ENCODE results near the gene PLB1.
A peak's percentile ranks its signal among the peaks of the same experiment; 100 is the strongest.

The PLB1 gene

GRCh38 chr2:28452534-28453081 is 43.3 kb upstream of the PLB1 start:
- Histone ChIP-seq H2AFZ (ENCODE audit: low read length) (no peak overlapping the region), H3K27me3 (ENCODE audit: insufficient read depth, low read length, poor library complexity, severe bottlenecking) (no peaks in the 10 kb centered on the region), H3K9me3 (ENCODE audit: insufficient read depth, low read depth, low read length) (no peaks in the 10 kb centered on the region), H3K9me2 (replicated peaks; ENCODE audit: low read depth, low read length) (no peaks in the 10 kb centered on the region), H3K4me1 (ENCODE audit: insufficient read depth, low read length, poor library complexity, severe bottlenecking) (peaks cover 6% of the 10 kb centered on the region), H4K20me1 (ENCODE audit: insufficient read depth, low read length, poor library complexity, severe bottlenecking) (no peaks in the 10 kb centered on the region), H3K79me2 (ENCODE audit: insufficient read depth, low read length) (no peaks in the 10 kb centered on the region), H3K36me3 (ENCODE audit: insufficient read depth, low read length) (no peaks in the 10 kb centered on the region), H3K4me2 (ENCODE audit: low read depth, low read length, poor library complexity, severe bottlenecking) (no peak overlapping the region), H3F3A (ENCODE audit: low read depth) (no peaks in the 10 kb centered on the region), H3K4me3 (ENCODE audit: low read length, poor library complexity, severe bottlenecking) (no peak overlapping the region), H3K9ac (ENCODE audit: low read depth, low read length, poor library complexity, severe bottlenecking) (no peak overlapping the region)
- TF ChIP-seq CTCF (conservative IDR thresholded peaks at IDR 0.05; ENCODE audit: low read length): peak; percentile 97
- TF ChIP-seq EZH2phosphoT487 (IDR thresholded peaks at IDR 0.05; ENCODE audit: borderline replicate concordance): no peak

GRCh38 chr2:28453396-28453795 is 42.5 kb upstream of the PLB1 start:
- Histone ChIP-seq H4K20me1 (ENCODE audit: insufficient read depth, low read length, poor library complexity, severe bottlenecking) (no peaks in the 10 kb centered on the region), H3K9me2 (replicated peaks; ENCODE audit: low read depth, low read length) (no peaks in the 10 kb centered on the region), H3K4me1 (ENCODE audit: insufficient read depth, low read length, poor library complexity, severe bottlenecking) (no peaks in the 10 kb centered on the region), H3K9me3 (ENCODE audit: insufficient read depth, low read depth, low read length) (no peaks in the 10 kb centered on the region), H2AFZ (ENCODE audit: low read length) (no peak overlapping the region), H3K9ac (ENCODE audit: low read depth, low read length, poor library complexity, severe bottlenecking) (no peak overlapping the region), H3K36me3 (ENCODE audit: insufficient read depth, low read length) (no peaks in the 10 kb centered on the region), H3K4me3 (ENCODE audit: low read length, poor library complexity, severe bottlenecking) (no peak overlapping the region), H3F3A (ENCODE audit: low read depth) (no peaks in the 10 kb centered on the region), H3K79me2 (ENCODE audit: insufficient read depth, low read length) (no peaks in the 10 kb centered on the region), H3K27me3 (ENCODE audit: insufficient read depth, low read length, poor library complexity, severe bottlenecking) (no peaks in the 10 kb centered on the region), H3K4me2 (ENCODE audit: low read depth, low read length, poor library complexity, severe bottlenecking) (no peak overlapping the region)
- TF ChIP-seq CTCF (conservative IDR thresholded peaks at IDR 0.05; ENCODE audit: low read length): no peak
- TF ChIP-seq EZH2phosphoT487 (IDR thresholded peaks at IDR 0.05; ENCODE audit: borderline replicate concordance): no peak

GRCh38 chr2:28454016-28454930 is 41.6 kb upstream of the PLB1 start:
- Histone ChIP-seq H3K4me2 (ENCODE audit: low read depth, low read length, poor library complexity, severe bottlenecking) (no peak overlapping the region), H3K4me3 (ENCODE audit: low read length, poor library complexity, severe bottlenecking) (no peak overlapping the region), H3K9me3 (ENCODE audit: insufficient read depth, low read depth, low read length) (no peaks in the 10 kb centered on the region), H3K27me3 (ENCODE audit: insufficient read depth, low read length, poor library complexity, severe bottlenecking) (no peaks in the 10 kb centered on the region), H3K9me2 (replicated peaks; ENCODE audit: low read depth, low read length) (no peaks in the 10 kb centered on the region), H3K4me1 (ENCODE audit: insufficient read depth, low read length, poor library complexity, severe bottlenecking) (no peaks in the 10 kb centered on the region), H3K36me3 (ENCODE audit: insufficient read depth, low read length) (no peaks in the 10 kb centered on the region), H3F3A (ENCODE audit: low read depth) (no peaks in the 10 kb centered on the region), H3K79me2 (ENCODE audit: insufficient read depth, low read length) (no peaks in the 10 kb centered on the region), H3K9ac (ENCODE audit: low read depth, low read length, poor library complexity, severe bottlenecking) (no peak overlapping the region), H2AFZ (ENCODE audit: low read length) (no peak overlapping the region), H4K20me1 (ENCODE audit: insufficient read depth, low read length, poor library complexity, severe bottlenecking) (no peaks in the 10 kb centered on the region)
- no peak for TF ChIP-seq CTCF (conservative IDR thresholded peaks at IDR 0.05; ENCODE audit: low read length)
- no peak for TF ChIP-seq EZH2phosphoT487 (IDR thresholded peaks at IDR 0.05; ENCODE audit: borderline replicate concordance)
